Coronary artery (tissue), 2 donors: Measurements from ENCODE around the gene ADAMTS15.

Experiments
- DNase-seq: peaks from one replicate; pipeline ENCODE4 v3.0.0-alpha.2; 2017; ENCODE audit warnings: low spot score
- H3K27ac ChIP-seq, 2 donors: fragments of 200-600 bp; sonication (generic); one replicate each; pipeline ENCODE4 v1.5.1; 2016 to 2019
- H3K4me3 ChIP-seq: fragments of 200-600 bp; sonication (generic); 2 replicates; pipeline ENCODE4 v1.5.1; 2016; ENCODE audit warnings: mild to moderate bottlenecking, moderate library complexity
- TF ChIP-seq, protein P1 (sequence below): fragments of 200-600 bp; sonication (generic); IDR thresholded peaks from one replicate; pipeline ENCODE4 v1.5.1; 2019; ENCODE audit warnings: antibody characterized with exemption

The ADAMTS15 gene

DNA sequence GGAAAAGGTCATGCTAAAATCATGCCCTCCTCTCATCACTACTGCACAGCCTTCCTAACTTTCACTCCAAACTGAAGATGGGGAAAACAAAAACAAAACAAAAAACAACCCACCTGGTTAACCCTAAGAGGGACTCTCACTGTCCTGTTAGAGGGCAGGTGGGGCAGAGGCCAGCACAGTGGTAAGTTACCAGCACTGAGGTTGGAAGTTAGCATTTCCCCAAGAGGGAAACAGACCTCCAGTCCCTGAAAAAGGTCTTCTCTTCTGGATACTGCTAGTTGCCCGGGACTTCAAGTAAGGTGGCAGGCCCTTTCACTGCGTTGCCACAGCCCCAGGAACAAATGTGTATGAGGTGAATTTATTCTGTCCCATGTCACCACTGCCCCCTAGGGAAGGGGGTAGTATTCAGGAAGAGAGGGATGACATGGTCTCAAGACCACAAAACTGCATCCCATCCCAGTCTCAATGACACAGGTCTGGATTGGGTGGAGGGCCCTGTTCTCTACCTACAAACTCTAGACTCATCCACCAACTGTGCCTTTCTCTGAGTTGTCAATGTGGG, 19.2 kb upstream of the ADAMTS15 start:
- H3K27ac ChIP-seq: peak overlapping the region; percentile 16 to 51
- DNase-seq: no peak
- TF ChIP-seq, protein P1, sequence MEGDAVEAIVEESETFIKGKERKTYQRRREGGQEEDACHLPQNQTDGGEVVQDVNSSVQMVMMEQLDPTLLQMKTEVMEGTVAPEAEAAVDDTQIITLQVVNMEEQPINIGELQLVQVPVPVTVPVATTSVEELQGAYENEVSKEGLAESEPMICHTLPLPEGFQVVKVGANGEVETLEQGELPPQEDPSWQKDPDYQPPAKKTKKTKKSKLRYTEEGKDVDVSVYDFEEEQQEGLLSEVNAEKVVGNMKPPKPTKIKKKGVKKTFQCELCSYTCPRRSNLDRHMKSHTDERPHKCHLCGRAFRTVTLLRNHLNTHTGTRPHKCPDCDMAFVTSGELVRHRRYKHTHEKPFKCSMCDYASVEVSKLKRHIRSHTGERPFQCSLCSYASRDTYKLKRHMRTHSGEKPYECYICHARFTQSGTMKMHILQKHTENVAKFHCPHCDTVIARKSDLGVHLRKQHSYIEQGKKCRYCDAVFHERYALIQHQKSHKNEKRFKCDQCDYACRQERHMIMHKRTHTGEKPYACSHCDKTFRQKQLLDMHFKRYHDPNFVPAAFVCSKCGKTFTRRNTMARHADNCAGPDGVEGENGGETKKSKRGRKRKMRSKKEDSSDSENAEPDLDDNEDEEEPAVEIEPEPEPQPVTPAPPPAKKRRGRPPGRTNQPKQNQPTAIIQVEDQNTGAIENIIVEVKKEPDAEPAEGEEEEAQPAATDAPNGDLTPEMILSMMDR: no peak
- peak overlapping the region; percentile 80 for H3K4me3 ChIP-seq

DNA sequence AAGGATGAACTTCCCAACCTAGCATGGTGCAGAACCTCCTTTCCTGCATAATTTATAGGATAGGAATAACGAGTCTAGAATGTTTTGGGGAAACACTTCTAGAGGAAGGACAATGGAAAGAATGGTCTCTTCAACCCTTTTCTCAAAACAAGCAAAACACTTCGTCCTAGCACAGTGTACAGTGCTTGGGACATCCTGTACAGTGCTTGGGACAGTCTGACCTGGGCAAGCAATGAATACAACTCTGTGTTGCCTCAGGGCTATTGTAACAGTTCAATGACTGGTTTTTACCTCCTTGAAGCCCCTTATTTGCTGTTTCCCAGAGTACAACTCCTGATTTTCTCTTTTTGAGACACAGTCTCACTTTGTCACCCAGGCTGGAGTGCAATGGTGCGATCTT, 18.5 kb upstream of the ADAMTS15 start:
- Histone ChIP-seq H3K27ac (no peak overlapping the region), H3K4me3 (no peak overlapping the region)
- DNase-seq: no peak
- TF ChIP-seq, protein P1: no peak

DNA sequence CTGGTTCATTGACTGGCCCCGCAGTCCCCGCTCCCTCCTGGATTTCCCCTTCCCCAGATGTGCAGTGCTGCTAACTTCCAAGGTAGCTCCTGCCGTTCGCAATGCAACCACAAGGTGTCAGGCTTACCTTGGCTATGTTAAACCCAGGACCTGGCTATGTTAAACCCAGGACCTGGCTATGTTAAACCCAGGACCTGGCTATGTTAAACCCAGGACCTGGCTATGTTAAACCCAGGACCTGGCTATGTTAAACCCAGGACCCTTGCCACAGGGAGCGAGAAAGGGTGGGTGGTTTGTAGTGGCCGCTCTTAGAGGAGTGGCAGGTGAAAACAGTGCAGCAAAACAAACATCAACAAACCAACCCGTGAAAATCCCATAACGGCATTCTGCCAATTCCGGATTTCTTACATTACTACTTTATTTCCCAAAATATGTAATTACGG, 17.1 kb upstream of the ADAMTS15 start:
- Histone ChIP-seq H3K4me3 (no peak overlapping the region), H3K27ac (no peak overlapping the region)
- TF ChIP-seq, protein P1: peak; percentile 61
- DNase-seq: no peak

DNA sequence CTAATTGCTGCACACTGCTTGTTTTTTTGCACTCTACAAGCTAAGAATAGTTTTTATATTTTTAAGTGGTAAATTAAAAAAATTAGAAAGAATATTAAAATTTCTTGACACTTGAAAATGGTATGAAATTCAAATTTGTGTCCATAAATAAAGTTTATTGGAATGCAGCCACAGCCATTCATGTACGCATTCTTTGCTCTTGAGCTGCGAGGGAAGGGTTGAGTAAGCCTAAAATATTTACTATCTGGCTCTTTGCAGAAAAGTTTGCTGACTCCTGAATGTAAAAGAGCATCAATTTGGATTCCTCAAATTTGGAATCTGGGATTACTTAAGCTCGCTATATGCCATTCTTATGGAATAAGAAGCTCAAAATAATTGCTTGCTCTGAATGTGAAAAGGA, 16.6 kb upstream of the ADAMTS15 start:
- H3K27ac ChIP-seq: no peak overlapping the region
- no peak overlapping the region for H3K4me3 ChIP-seq
- TF ChIP-seq, protein P1: no peak
- DNase-seq: no peak

DNA sequence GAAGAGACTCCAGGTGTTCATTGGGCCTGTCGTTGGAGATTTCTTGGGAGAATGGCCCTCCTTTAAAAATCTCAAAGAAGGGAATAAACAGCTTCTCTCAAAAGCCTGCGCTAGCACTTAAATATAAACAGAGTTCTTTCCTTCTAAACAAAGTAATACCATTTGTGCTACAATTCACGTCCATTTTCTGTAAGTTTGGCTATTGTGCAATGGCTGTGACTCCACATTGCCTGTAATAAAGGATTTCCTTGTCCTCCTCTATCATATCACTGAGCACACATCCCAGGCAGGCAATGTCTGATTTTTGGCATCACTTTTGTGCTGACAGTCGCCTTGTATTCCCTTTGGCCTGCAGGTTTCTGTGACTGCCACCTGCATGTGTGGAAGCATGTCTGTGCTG, 15.1 kb upstream of the ADAMTS15 start:
- no peak overlapping the region for H3K27ac ChIP-seq
- DNase-seq: no peak
- no peak overlapping the region for H3K4me3 ChIP-seq
- TF ChIP-seq, protein P1: no peak

DNA sequence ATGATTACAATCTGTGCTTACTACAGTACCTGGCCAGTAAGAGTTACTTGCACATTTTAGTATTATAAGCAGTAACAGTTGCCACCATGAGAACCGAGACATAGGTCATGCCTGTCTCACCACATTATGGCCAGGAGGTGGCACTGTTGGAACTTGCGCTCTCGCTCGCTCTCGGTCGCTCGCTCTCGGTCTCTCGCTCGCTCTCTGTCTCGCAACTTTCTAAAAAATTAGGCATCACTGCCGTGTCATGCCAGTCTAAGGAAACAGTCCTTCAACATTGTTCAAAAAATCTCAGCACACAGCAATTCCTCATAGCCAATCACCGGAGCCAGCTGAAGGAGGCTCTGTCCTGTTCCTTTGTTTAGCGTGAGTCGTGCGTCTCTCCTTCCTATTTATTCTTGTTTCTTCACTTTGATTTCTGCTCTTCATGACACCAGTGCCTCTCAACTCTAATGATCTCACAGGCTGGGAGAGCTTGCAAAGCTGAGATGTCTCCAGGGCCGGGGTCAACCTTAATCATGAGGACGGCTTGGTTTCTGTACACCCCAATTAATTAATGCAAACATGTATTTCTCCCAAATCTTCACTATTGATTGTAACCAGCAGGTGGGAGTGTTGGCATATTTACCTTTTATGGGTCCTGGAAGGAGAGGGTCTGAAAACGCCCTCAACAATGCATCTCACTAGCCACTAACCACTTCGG, 13.8 kb upstream of the ADAMTS15 start:
- TF ChIP-seq, protein P1: peak; percentile 68
- Histone ChIP-seq H3K4me3 (peak overlapping the region; percentile 74), H3K27ac (peak overlapping the region; percentile 78 to 81)
- DNase-seq: no peak

DNA sequence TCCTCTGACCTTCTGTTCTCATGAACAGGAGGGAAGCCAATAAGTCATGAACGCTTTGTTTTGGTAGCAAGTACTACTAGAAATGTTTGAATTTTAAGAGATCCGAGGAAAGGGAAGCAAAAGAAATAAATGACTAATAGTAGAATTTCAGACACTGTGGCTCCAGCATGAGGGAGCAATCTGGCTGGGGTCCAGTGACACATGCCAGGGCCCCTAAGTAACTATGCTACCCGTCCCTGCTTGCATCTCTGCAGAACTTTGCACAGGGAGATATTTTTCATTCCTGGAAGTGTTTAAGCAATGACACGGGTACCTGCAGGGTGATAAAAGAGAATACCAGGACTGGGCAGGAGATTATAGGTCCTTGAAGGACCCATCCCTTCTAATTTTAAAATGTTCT, 12.8 kb upstream of the ADAMTS15 start:
- H3K27ac ChIP-seq: no peak overlapping the region
- DNase-seq: no peak

More for the DNA sequence above, 12.8 kb upstream of the ADAMTS15 start:
- TF ChIP-seq, protein P1: no peak
- H3K4me3 ChIP-seq: no peak overlapping the region
